GM19025 (cell line): Measurements from ENCODE around the gene SH2D3A.

Experiments
- ATAC-seq: cut with Tn5 transposase; IDR thresholded peaks from one replicate; pipeline ENCODE4 v1.9.1; 2021; ENCODE audit warnings: mild to moderate bottlenecking, low read depth, moderate library complexity; ENCODE audit not compliant: unreplicated experiment

Gene SH2D3A

GRCh38 chr19:6723738-6724137, 43.5 kb downstream of the SH2D3A start:
- no peak for ATAC-seq

GRCh38 chr19:6723108-6723618, 44.1 kb downstream of the SH2D3A start:
- no peak for ATAC-seq

- ATAC-seq, result no peak
Measured at GRCh38 chr19:6721773-6722172, 45.5 kb downstream of the SH2D3A start.

GRCh38 chr19:6721138-6721474, 46.1 kb downstream of the SH2D3A start:
- ATAC-seq, result no peak

GRCh38 chr19:6720369-6721137, 46.7 kb downstream of the SH2D3A start, which contains the start of gene C3:
Gene C3 (minus strand): TSS chr19:6720650. CDS start chr19:6720589, 61 bp downstream.
- ATAC-seq, result no peak

DNA sequence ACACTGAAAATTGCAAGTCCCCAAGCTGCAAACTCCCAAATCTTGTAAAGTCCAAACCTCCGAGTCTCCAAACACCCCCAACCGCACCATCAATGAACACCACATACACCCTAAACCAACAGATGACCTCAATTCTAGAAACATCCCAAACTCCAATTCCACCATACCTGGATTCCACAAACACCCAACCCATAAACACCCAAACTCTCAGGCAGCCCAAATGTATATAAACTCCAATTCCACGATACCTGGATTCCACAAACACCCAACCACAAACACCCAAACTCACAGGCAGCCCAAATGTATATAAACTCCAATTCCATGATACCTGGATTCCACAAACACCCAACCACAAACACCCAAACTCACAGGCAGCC, 47.3 kb downstream of the SH2D3A start:
- ATAC-seq, result no peak

GRCh38 chr19:6719540-6719861, 47.7 kb downstream of the SH2D3A start:
- ATAC-seq, result no peak

DNA sequence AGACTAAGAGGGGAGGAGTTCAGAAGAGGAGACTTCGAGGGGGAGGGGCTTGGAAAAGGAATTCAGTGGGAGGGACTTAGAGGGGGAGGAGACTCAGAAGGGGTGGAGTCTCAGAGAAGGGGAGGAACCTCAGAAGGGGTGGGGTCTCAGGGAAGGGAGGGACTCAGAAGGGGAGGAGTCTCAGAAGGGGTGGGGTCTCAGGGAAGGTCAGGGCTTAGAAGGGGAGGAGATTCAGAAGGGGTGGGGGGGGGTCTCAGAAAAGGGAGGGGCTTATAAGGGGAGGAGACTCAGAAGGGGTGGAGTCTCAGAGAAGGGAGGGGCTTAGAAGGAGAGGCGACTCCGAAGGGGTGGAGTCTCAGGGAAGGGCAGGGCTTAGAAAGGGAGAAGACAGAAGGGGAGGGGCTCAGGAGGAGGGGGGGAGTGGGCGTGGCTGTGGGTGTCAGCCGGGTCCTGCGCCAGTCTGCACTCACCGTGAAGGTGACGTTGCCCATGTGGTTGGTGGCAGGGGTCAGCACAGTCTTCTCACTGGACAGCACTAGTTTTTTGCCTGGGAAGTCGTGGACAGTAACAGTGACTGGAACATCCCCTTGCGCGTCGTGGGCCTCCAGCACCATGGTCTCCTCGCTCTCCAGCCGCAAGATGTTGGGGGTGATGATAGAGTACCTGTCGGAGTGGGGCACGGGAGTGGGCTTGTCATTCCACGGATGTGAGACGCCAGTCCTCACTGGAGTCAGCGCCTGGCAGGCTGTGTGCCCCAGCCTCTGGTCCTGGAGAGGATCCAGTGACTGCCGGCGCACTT, 48.3 kb downstream of the SH2D3A start:
- ATAC-seq, result no peak

DNA sequence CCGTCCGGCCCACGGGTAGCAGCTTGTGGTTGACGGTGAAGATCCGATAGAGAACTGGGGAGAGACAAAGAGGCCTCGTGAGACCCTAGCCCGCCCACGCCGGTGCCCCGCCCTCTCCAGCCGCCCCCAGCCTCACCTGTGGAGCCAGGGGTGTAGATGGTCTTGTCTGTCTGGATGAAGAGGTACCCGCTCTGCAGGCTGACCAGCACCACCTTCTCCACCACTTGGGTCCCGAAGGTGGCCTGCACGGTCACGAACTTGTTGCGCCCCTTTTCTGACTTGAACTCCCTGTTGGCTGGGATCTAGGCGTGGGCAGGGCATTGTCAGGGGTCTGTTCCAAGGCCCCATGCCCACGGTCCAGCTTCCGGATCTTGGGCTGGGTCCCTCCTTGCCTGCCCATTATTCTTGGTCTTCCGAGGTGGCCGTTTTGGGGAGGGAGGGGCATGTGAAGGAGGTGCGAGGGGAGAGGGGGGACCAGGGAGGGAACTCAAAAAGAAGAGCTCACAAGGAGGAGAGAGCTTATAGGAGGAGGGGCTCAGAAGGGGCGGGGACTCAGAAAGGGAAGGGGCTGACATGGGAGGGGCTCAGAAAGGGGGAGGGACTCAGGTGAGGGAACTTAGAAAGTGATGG, 49.0 kb downstream of the SH2D3A start:
- ATAC-seq, result no peak

- no peak for ATAC-seq
Measured at GRCh38 chr19:6717441-6717971, 49.7 kb downstream of the SH2D3A start.

- no peak for ATAC-seq
Measured at GRCh38 chr19:6717036-6717435, 50.2 kb downstream of the SH2D3A start.

DNA sequence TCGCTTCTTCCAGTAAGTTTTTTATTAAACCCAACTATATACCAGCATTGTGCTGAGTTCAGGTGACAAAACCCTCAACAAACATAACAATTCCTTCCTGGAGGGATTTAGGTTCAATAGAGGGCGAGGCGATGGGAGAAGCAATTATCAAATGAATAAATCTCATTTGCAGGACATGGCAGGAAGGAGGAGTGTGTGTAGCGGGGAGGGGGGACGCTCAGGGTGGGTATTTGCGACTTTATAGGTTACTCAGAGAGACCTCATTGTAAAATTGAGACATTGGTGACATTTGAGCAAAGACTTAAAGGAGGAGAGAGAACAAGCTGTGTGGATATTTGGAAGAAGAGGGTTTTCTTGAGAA, 50.6 kb downstream of the SH2D3A start:
- no peak for ATAC-seq

GRCh38 chr19:6714749-6715555, 52.3 kb downstream of the SH2D3A start:
- ATAC-seq, result no peak

DNA sequence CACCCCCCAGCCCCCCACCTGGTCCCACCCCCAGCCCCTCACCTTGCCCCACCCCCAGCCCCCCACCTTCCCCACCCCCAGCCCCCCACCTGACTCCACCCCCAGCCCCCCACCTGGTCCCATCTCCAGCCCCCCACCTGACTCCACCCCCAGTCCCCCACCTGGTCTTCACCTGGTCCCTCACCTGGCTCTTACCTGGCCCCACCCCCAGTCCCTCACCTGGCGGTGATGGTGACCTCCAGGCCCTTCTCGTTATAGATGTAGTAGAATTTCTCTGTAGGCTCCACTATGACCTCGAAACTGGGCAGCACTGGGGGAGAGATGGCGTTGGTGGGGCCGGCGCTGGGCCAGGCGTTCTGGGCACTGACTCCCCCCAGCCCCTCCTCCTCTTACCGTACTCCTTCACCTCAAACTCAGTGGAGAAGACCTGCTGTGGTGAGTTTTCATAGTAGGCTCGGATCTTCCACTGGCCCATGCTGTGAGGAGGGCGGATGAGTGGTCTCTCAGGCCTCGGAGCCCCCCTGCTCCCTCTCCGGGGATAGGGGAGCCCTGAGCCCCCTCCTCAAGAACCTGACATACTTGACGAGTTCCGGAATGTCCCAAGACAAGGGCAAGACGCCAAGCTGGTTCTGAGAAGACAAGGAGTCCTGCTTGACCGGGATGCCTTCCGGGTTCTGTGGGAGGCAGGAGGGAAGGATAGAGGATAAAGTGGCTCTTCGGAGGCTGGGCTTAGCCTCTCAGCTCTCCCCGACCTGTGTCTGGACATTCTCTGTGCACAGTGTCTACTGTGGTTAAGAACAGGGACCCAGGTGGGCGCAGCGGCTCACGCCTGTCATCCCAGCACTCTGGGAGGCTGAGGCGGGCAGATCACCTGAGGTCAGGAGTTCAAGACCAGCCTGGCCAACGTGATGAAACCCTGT, 53.2 kb downstream of the SH2D3A start:
- no peak for ATAC-seq

DNA sequence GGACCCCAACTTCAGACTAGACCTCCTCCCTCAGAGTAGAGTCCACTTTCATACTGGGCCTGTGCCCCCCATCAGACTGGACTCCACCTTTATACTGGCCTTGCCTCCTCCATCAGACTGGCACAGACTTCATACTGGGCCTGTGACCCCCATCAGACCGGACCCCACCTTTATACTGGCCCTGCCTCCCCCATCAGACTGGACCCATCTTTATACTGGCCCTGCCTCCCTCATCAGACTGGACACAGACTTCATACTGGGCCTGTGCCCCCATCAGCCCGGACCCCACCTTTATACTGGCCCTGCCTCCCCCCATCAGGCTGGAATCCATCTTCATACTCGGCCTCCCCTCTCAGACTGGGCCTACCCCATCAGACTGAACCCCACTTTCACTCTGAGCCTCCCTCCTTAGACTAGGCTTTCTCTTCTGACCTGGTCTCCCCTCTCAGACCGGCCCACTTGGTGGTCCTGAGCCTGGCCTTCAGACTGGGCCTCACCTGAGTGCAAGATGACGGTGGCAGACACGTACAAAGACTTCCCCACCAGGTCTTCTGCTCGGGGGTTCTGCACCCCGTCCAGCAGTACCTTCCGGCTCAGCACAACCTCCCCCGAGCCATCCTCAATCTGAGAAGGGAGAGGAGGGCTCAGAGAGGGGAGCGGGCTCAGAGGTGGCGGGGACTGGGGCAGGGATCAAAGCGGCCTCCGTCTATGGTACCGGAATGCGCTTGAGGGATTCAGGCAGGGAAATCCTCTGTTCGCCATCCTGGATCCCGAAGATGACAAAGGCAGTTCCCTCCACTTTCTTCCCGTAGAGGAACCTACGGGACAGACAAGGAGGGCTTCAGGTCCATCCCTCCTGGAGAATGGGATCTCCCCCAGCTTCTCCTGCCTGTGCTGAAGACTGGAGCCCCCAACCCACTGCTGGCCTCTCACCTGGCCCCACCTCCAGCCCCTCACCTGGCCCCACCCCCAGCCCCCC, 54.3 kb downstream of the SH2D3A start:
- no peak for ATAC-seq

DNA sequence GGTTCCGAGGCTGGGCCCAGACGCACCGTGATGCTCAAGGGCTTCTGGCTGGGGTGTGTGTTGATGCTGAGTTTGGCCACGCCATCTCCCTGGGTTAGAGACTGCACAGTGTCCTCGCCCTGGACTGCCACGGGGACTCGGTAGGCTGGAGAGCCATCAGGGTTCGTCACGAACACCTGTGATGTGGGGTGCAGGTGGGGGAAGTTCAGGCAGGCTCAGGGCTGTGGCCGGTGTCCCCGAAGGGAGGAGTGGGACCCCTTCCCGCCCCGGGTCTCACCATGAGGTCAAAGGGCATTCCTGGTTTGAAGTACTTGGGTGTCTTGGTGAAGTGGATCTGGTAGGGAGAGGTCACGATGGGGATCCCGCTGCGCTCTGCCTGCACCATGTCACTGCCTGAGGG, 55.0 kb downstream of the SH2D3A start:
- ATAC-seq, result no peak

DNA sequence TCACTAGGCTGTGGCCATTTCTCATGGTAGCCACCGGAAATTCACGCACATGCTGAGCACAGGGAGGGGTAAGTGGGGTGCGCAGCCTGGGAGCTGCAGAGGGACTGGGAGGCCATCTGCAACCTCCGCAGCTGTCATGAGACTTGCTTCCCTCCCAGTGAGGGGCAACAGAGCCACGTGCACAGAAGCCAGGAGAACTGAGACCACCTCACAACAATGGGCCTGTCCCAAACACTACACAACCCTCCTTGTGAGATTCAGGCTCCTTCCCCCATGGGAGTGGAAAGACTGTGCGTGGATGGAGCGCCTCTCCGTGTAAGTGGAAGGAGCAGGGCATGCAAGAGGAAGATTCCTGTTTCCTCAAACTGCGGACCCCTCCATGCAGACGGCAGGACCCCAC, 55.6 kb downstream of the SH2D3A start:
- no peak for ATAC-seq

- no peak for ATAC-seq
Measured at GRCh38 chr19:6711078-6711361, 56.2 kb downstream of the SH2D3A start.
